BJ (cell line): ENCODE results near the gene SIGLEC12. TPM values are rescaled to one million over a fixed set of nuclear protein-coding genes. Genes with fewer than 3 reads are reported as not detected.

Experiments used
- CTCF ChIA-PET: fragments of 350-600 bp; formaldehyde crosslinking; extraction: SDS; loops from one replicate; lab custom pipeline; 2021; ENCODE audit warnings: antibody characterized with exemption, inconsistent platforms; lab: Yijun Ruan, JAX
- POLR2A ChIA-PET: fragments of 300-600 bp; sonication (Branson Sonifier 250); formaldehyde crosslinking; extraction: SDS; loops from one replicate; lab custom pipeline; 2021; ENCODE audit warnings: antibody characterized with exemption; lab: Charles Lee
- DNase-seq: peaks from one replicate; pipeline ENCODE4 v3.0.0-alpha.2; 2011; ENCODE audit warnings: low read depth
- H3K27me3 ChIP-seq: 2 replicates; pipeline ENCODE4 v1.6.0; 2011; ENCODE audit warnings: low read length; ENCODE audit not compliant: control insufficient read depth, insufficient read depth
- H3K36me3 ChIP-seq: 2 replicates; pipeline ENCODE4 v1.5.1; 2011; ENCODE audit warnings: low read length; ENCODE audit not compliant: control insufficient read depth, insufficient read depth
- H3K4me3 ChIP-seq: 2 replicates; pipeline ENCODE4 v1.5.1; 2011; ENCODE audit warnings: low read depth, mild to moderate bottlenecking, control low read depth, low read length
- CTCF ChIP-seq: IDR thresholded peaks from 2 replicates; pipeline ENCODE4 v1.5.1; 2011; ENCODE audit warnings: low read depth, mild to moderate bottlenecking, control low read depth, inconsistent platforms, low read length, moderate library complexity; ENCODE audit not compliant: insufficient read depth
- polyA plus RNA-seq: library from polyadenylated mRNA; depleted of rRNA; stranded (reverse); fragments of >200 nt; gene quantifications from 2 replicates; pipeline ENCODE4 v1.2.3, GENCODE V29; 2011

SIGLEC12 gene
- polyA plus RNA-seq, 1 experiment = not detected

- no peak for DNase-seq
- no peaks in the 10 kb centered on the region for H3K36me3 ChIP-seq
- H3K4me3 ChIP-seq = no peak overlapping the region
- no peak for TF ChIP-seq CTCF
- CTCF ChIA-PET = no interaction called here
- H3K27me3 ChIP-seq = no peaks in the 10 kb centered on the region
- POLR2A ChIA-PET = no interaction called here
Observed at GRCh38 chr19:51542699-51543098, 41.1 kb upstream of the SIGLEC12 start.

- H3K36me3 ChIP-seq = no peaks in the 10 kb centered on the region
- ChIA-PET POLR2A (no interaction called here), CTCF (no interaction called here)
- no peak overlapping the region for H3K4me3 ChIP-seq
- H3K27me3 ChIP-seq = no peaks in the 10 kb centered on the region
- TF ChIP-seq CTCF = no peak
- DNase-seq = no peak
Observed at GRCh38 chr19:51541458-51542357, 40.1 kb upstream of the SIGLEC12 start.

DNA sequence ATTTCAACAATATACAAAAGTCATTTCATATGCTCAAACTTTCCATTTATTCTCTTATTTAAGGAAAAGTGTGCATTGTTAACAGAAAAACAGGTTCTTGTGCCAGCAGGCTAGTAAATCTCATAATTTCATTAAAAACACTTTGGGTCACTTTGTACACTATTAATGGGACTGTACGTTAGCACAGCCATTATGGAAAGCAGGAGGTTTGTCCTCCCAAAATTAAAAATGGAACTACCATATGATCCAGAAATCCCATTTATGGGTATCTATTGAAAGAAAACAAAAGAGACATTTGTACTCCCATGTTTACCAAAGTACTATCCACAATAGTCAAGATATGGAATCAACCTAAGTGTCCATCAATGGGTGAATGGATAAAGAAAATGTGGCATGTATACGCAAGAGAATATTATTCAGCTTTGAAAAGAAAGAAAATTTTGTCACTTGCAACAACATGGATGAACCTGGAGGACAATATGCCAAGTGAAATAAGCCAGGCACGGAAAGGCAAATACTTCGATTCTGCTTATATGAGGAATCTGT is 38.3 kb upstream of the SIGLEC12 start:
- ChIA-PET POLR2A (no interaction called here), CTCF (interaction anchor here (1.6 kb wide), 1 partner anchor 24 kb away, joined by 6 read pairs; no protein-coding TSS in a partner anchor)
- Histone ChIP-seq H3K36me3 (no peaks in the 10 kb centered on the region), H3K27me3 (no peaks in the 10 kb centered on the region), H3K4me3 (no peak overlapping the region)
- no peak for TF ChIP-seq CTCF
- no peak for DNase-seq

DNA sequence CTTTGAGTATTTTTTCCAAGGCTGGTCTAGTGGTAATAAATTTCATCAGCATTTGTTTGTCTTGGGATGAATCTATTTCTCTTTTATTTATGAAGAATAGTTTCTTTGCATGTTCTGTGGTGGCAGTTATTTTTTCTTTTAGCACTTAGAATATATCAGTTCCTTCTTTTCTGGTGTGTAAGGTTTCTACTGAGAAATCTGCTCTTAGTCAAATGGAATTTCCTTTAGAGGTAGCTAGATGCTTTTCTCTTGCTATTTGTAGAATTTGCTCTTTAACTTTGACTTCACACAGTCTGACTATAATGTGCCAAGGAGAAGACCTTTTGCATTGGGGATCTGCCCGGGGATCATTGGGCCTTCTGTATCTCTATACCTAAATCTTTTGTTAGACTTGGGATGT is 33.9 kb upstream of the SIGLEC12 start:
- Histone ChIP-seq H3K4me3 (no peak overlapping the region), H3K27me3 (no peaks in the 10 kb centered on the region), H3K36me3 (no peaks in the 10 kb centered on the region)
- no peak for DNase-seq
- no peak for TF ChIP-seq CTCF
- POLR2A ChIA-PET = no interaction called here
- CTCF ChIA-PET = interaction anchor here (1.1 kb wide), 1 partner anchor 21 kb away, joined by 3 read pairs; no protein-coding TSS in a partner anchor
